ENCODE data around the gene OR7C1. TPM values are rescaled to one million over a fixed set of nuclear protein-coding genes. Genes with fewer than 3 reads are reported as not detected.

The OR7C1 gene
- polyA plus RNA-seq, 1 of the 3 experiments (the other 2 are of a cell fraction), result not detected

DNA sequence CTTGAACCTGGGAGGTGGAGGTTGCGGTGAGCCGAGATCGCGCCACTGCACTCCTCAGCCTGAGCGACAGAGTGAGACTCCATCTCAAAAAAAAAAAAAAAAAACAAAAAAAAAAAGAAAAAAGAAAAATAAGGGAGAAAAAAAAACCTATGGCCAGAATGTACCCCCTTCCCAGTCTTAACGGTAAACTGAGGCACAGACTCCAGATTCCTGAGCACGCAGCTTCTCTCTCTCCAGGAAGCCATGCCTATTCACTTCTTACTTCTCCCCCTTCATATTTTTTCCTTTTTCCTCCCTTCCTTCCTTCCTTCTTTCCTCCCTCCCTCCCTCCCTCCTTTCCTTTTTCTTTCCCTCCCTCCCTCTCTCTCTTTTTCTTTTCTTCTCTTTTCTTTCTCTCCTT is 62.0 kb downstream of the OR7C1 start:
- POLR2A ChIA-PET, result no interaction called here
- WGBS (ENCODE audit: low lambda C conversion rate), result 31% methylated on average over 7 of the region's 7 CpGs

DNA sequence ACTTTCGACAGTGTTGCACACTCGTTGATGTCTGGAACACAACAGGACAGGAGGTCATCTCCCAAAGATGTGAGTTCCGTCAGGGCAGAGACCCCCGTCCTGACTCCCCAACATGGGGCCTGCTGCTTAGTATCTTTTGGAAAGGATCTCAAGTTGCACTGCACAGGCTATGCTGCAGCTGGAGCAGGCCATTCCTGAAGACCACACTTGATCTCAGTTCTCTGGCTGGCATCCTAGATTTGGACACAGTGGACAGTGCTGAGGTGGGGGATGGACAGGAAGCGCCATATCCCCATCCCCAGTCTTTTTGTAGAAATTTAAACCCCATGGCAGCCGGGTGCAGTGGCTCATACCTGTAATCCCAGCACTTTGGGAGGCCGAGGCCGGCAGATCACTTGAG is 62.5 kb downstream of the OR7C1 start:
- no peaks in the 10 kb centered on the region for H3K9me2 ChIP-seq
- no peak for TF ChIP-seq RXRA (IDR thresholded peaks at IDR 0.05; ENCODE audit: borderline replicate concordance, low read depth)
- H3K79me2 ChIP-seq (ENCODE audit: insufficient read depth), result no peaks in the 10 kb centered on the region
- H3F3A ChIP-seq (replicated peaks; ENCODE audit: insufficient read depth), result no peaks in the 10 kb centered on the region
- no peaks in the 10 kb centered on the region for H3K4me1 ChIP-seq (ENCODE audit: control insufficient read depth in 1 of 2, insufficient read depth in 2 of 2, low read depth in 1 of 2, low read length in 1 of 2)
- no peak overlapping the region for H2AFZ ChIP-seq (ENCODE audit: low read depth)
- POLR2A ChIA-PET, result no interaction called here
- no peak overlapping the region for H3K4me3 ChIP-seq (ENCODE audit: low read depth in 2 of 2, low read length in 1 of 2)
- no peak overlapping the region for H3K9ac ChIP-seq
- WGBS (ENCODE audit: low lambda C conversion rate), result 17% methylated on average over 5 of the region's 8 CpGs
- H4K20me1 ChIP-seq (ENCODE audit: insufficient read depth), result no peaks in the 10 kb centered on the region
- no peaks in the 10 kb centered on the region for H3K36me3 ChIP-seq (replicated peaks in 1 of 2; ENCODE audit: control insufficient read depth in 1 of 2, insufficient read depth in 2 of 2, low read length in 1 of 2)
- no peak for DNase-seq
- no peaks in the 10 kb centered on the region for H3K9me3 ChIP-seq
- H3K27ac ChIP-seq (ENCODE audit: low read depth in 2 of 2, low read length in 1 of 2), result no peak overlapping the region
- CTCF ChIA-PET, result no interaction called here
- no peak overlapping the region for H3K4me2 ChIP-seq
- H3K27me3 ChIP-seq (ENCODE audit: insufficient read depth), result peaks cover 23% of the 10 kb centered on the region

More for the DNA sequence above, 62.0 kb downstream of the OR7C1 start:
- H2AFZ ChIP-seq (ENCODE audit: low read depth), result no peak overlapping the region
- no peak overlapping the region for H3K27ac ChIP-seq (ENCODE audit: low read depth in 2 of 2, low read length in 1 of 2)
- no peak overlapping the region for H3K4me2 ChIP-seq
- H4K20me1 ChIP-seq (ENCODE audit: insufficient read depth), result no peaks in the 10 kb centered on the region
- peaks cover 19% of the 10 kb centered on the region for H3K27me3 ChIP-seq (ENCODE audit: insufficient read depth)
- H3K79me2 ChIP-seq (ENCODE audit: insufficient read depth), result no peaks in the 10 kb centered on the region
- H3K9me3 ChIP-seq, result no peaks in the 10 kb centered on the region
- CTCF ChIA-PET, result no interaction called here
- no peak for DNase-seq
- no peaks in the 10 kb centered on the region for H3K9me2 ChIP-seq
- no peak overlapping the region for H3K4me3 ChIP-seq (ENCODE audit: low read depth in 2 of 2, low read length in 1 of 2)
- no peaks in the 10 kb centered on the region for H3K4me1 ChIP-seq (ENCODE audit: control insufficient read depth in 1 of 2, insufficient read depth in 2 of 2, low read depth in 1 of 2, low read length in 1 of 2)
- no peaks in the 10 kb centered on the region for H3F3A ChIP-seq (replicated peaks; ENCODE audit: insufficient read depth)
- TF ChIP-seq ELF1 (IDR thresholded peaks at IDR 0.05) (no peak), RFX5 (IDR thresholded peaks at IDR 0.05; ENCODE audit: low read length) (no peak), RCOR1 (IDR thresholded peaks at IDR 0.05; ENCODE audit: low read length) (no peak), TAF1 (IDR thresholded peaks at IDR 0.05; ENCODE audit: borderline replicate concordance, low read depth, low read length) (no peak), JUND (IDR thresholded peaks at IDR 0.05) (no peak), TEAD4 (IDR thresholded peaks at IDR 0.05; ENCODE audit: borderline replicate concordance, insufficient read depth) (no peak), NFIC (IDR thresholded peaks at IDR 0.05; ENCODE audit: borderline replicate concordance) (no peak)
- TF ChIP-seq, protein P1, sequence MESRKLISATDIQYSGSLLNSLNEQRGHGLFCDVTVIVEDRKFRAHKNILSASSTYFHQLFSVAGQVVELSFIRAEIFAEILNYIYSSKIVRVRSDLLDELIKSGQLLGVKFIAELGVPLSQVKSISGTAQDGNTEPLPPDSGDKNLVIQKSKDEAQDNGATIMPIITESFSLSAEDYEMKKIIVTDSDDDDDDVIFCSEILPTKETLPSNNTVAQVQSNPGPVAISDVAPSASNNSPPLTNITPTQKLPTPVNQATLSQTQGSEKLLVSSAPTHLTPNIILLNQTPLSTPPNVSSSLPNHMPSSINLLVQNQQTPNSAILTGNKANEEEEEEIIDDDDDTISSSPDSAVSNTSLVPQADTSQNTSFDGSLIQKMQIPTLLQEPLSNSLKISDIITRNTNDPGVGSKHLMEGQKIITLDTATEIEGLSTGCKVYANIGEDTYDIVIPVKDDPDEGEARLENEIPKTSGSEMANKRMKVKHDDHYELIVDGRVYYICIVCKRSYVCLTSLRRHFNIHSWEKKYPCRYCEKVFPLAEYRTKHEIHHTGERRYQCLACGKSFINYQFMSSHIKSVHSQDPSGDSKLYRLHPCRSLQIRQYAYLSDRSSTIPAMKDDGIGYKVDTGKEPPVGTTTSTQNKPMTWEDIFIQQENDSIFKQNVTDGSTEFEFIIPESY (IDR thresholded peaks at IDR 0.05; ENCODE audit: borderline replicate concordance, low read depth), result no peak
- no peaks in the 10 kb centered on the region for H3K36me3 ChIP-seq (replicated peaks in 1 of 2; ENCODE audit: control insufficient read depth in 1 of 2, insufficient read depth in 2 of 2, low read length in 1 of 2)
- H3K9ac ChIP-seq, result no peak overlapping the region

DNA sequence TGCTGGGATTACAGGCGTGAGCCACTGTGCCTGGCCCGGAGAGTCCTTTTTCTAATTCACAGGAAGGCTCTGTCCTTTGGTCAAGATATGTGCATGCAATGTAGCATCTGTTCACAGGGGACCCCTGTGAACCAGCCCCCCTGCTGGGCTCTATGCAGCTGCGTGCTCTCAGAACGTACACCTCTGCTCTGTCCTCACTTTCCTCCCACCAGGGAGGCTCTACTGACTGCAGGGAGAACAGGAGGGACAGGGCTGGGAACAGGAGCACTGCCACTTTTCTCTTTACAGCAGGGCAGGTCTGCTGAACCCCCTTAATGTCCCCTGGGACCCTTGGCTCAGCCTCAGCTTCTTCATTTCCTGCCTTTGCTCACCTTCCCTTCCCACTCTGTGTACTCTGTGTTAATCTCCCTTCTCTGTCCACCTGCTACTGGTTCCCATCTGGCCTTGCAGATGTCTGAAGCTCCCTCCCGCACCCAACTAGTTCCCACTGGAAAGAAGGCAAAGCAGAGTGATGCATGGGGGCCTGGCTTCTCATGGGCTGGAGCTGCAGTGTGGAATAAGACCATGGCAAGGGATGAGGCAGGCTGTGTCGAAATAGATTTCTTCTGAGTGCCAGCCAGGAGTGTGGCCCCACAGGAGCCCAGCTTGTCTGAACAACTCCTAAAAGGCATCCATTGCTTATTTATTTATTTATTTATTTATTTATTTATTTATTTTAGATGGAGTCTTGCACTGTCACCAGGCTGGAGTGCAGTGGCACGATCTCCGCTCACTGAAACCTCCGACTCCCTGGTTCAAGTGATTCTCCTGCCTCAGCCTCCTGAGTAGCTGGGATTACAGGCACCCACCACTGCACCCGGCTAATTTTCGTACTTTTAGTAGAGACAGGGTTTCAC is 63.8 kb downstream of the OR7C1 start:
- WGBS (ENCODE audit: low lambda C conversion rate), result 38% methylated on average over 9 of the region's 11 CpGs
- Histone ChIP-seq H3F3A (replicated peaks; ENCODE audit: insufficient read depth) (no peaks in the 10 kb centered on the region), H3K9me2 (no peaks in the 10 kb centered on the region), H3K27ac (ENCODE audit: low read depth in 2 of 2, low read length in 1 of 2) (no peak overlapping the region), H3K4me3 (ENCODE audit: low read depth in 2 of 2, low read length in 1 of 2) (no peak overlapping the region), H3K9ac (no peak overlapping the region), H3K27me3 (ENCODE audit: insufficient read depth) (peaks cover 25% of the 10 kb centered on the region; the same call in 1 of the 2 replicates), H3K36me3 (replicated peaks in 1 of 2; ENCODE audit: control insufficient read depth in 1 of 2, insufficient read depth in 2 of 2, low read length in 1 of 2) (no peaks in the 10 kb centered on the region), H3K4me1 (ENCODE audit: control insufficient read depth in 1 of 2, insufficient read depth in 2 of 2, low read depth in 1 of 2, low read length in 1 of 2) (no peaks in the 10 kb centered on the region), H2AFZ (ENCODE audit: low read depth) (no peak overlapping the region), H3K9me3 (no peaks in the 10 kb centered on the region), H3K79me2 (ENCODE audit: insufficient read depth) (no peaks in the 10 kb centered on the region), H4K20me1 (ENCODE audit: insufficient read depth) (no peaks in the 10 kb centered on the region), H3K4me2 (no peak overlapping the region)
- DNase-seq, result no peak
- POLR2A ChIA-PET, result no interaction called here
- CTCF ChIA-PET, result no interaction called here
- TF ChIP-seq SMC3 (IDR thresholded peaks at IDR 0.05; ENCODE audit: low read depth, low read length), result no peak
- no peak for TF ChIP-seq ELF1 (IDR thresholded peaks at IDR 0.05)
- TF ChIP-seq TCF12 (IDR thresholded peaks at IDR 0.05), result no peak
- TF ChIP-seq CHD2 (IDR thresholded peaks at IDR 0.05; ENCODE audit: low read length, partially characterized antibody), result no peak
- TF ChIP-seq GABPA (IDR thresholded peaks at IDR 0.05; ENCODE audit: low read depth), result no peak
- TF ChIP-seq, protein P2, sequence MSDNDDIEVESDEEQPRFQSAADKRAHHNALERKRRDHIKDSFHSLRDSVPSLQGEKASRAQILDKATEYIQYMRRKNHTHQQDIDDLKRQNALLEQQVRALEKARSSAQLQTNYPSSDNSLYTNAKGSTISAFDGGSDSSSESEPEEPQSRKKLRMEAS (IDR thresholded peaks at IDR 0.05; ENCODE audit: low read depth), result no peak
- TF ChIP-seq, protein P3, sequence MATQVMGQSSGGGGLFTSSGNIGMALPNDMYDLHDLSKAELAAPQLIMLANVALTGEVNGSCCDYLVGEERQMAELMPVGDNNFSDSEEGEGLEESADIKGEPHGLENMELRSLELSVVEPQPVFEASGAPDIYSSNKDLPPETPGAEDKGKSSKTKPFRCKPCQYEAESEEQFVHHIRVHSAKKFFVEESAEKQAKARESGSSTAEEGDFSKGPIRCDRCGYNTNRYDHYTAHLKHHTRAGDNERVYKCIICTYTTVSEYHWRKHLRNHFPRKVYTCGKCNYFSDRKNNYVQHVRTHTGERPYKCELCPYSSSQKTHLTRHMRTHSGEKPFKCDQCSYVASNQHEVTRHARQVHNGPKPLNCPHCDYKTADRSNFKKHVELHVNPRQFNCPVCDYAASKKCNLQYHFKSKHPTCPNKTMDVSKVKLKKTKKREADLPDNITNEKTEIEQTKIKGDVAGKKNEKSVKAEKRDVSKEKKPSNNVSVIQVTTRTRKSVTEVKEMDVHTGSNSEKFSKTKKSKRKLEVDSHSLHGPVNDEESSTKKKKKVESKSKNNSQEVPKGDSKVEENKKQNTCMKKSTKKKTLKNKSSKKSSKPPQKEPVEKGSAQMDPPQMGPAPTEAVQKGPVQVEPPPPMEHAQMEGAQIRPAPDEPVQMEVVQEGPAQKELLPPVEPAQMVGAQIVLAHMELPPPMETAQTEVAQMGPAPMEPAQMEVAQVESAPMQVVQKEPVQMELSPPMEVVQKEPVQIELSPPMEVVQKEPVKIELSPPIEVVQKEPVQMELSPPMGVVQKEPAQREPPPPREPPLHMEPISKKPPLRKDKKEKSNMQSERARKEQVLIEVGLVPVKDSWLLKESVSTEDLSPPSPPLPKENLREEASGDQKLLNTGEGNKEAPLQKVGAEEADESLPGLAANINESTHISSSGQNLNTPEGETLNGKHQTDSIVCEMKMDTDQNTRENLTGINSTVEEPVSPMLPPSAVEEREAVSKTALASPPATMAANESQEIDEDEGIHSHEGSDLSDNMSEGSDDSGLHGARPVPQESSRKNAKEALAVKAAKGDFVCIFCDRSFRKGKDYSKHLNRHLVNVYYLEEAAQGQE (IDR thresholded peaks at IDR 0.05; ENCODE audit: low read depth, low read length), result no peak
